GM23248 (cell line): ENCODE measurements around the gene ADAD1.

Experiments used
- EZH2 ChIP-seq: fragments of 200-600 bp; sonication (generic); IDR thresholded peaks from 2 replicates; pipeline ENCODE4 v1.6.1; 2018; ENCODE audit warnings: antibody characterized with exemption, mild to moderate bottlenecking; ENCODE audit not compliant: insufficient read depth, poor library complexity, severe bottlenecking
- EZH2phosphoT487 ChIP-seq: fragments of 200-600 bp; sonication (generic); IDR thresholded peaks from 2 replicates; pipeline ENCODE4 v1.6.1; 2018; ENCODE audit warnings: antibody characterized with exemption, moderate library complexity, mild to moderate bottlenecking, low read depth; ENCODE audit not compliant: insufficient read depth

DNA sequence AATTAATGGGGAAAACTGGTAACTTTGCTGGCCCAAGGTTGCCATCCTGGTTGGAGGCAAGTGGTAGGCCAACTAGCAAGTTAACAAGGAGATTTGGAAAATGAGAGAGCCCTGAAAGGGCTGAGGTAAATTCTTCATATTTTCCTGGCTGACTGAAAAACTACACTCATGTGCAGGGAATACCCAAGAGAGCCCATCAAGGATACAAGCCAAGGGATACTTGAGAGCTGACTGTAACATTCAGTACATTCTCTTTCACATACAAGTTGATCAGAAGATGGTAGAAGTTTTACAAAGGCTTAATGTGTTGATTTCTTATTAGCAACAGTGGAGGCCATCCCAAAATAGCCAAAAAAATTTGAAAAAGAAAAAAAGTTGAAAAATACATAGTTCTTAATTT lies 44.4 kb downstream of the ADAD1 start:
- TF ChIP-seq EZH2phosphoT487 (no peak), EZH2 (no peak)
